Activated CD4-positive, alpha-beta T cell treated with anti-CD3 and anti-CD28 coated beads for 4 hours (primary cell): ENCODE measurements around the gene TARS3.

Experiments
- DNase-seq, 2 donors: peaks; one replicate each; pipeline ENCODE4 v3.0.0-alpha.2; 2020

TARS3 gene

GRCh38 chr15:101619615-101619865 lies 104.7 kb downstream of the TARS3 start:
- no peak for DNase-seq

GRCh38 chr15:101618851-101619614 lies 105.2 kb downstream of the TARS3 start:
- DNase-seq = no peak

GRCh38 chr15:101618076-101618475 lies 106.2 kb downstream of the TARS3 start:
- DNase-seq = no peak

- no peak for DNase-seq
These were observed 106.8 kb downstream of the TARS3 start for GRCh38 chr15:101617390-101617965.

- DNase-seq = no peak
These were observed 108.1 kb downstream of the TARS3 start for GRCh38 chr15:101615986-101616848.

GRCh38 chr15:101615414-101615985 lies 108.8 kb downstream of the TARS3 start:
- no peak for DNase-seq

- DNase-seq = no peak
These were observed 109.5 kb downstream of the TARS3 start for GRCh38 chr15:101614761-101615160.

- no peak for DNase-seq
These were observed 110.2 kb downstream of the TARS3 start for GRCh38 chr15:101614001-101614585.

GRCh38 chr15:101613130-101614000 lies 110.9 kb downstream of the TARS3 start:
- DNase-seq = no peak

- no peak for DNase-seq
These were observed 111.6 kb downstream of the TARS3 start for GRCh38 chr15:101612676-101613075.

GRCh38 chr15:101611580-101612299 lies 112.5 kb downstream of the TARS3 start:
- DNase-seq = no peak

GRCh38 chr15:101611007-101611406 lies 113.3 kb downstream of the TARS3 start:
- no peak for DNase-seq

GRCh38 chr15:101610611-101611000 lies 113.7 kb downstream of the TARS3 start:
- DNase-seq = no peak

- no peak for DNase-seq
These were observed 114.3 kb downstream of the TARS3 start for GRCh38 chr15:101609742-101610610.

GRCh38 chr15:101608201-101608600 lies 116.1 kb downstream of the TARS3 start:
- no peak for DNase-seq

- DNase-seq = no peak
These were observed 117.2 kb downstream of the TARS3 start for GRCh38 chr15:101607108-101607507.

GRCh38 chr15:101604124-101604874 lies 120.0 kb downstream of the TARS3 start:
- DNase-seq = no peak
